Renal cortex interstitium (tissue), 11 donors: ENCODE measurements around the gene MGAT4A. TPM values are rescaled to one million over a fixed set of nuclear protein-coding genes. Genes with fewer than 3 reads are reported as not detected.
"Not testable (repeated sequence)": the region's sequence is repeated elsewhere in the genome, so short reads cannot be mapped to it uniquely, and the experiment has no call there.

Experiments
- DNase-seq, 11 donors: peaks; one replicate each; pipeline ENCODE4 v3.0.0-alpha.2; 2013; ENCODE audit warnings: low read depth in 9 of 11, low spot score in 4 of 11; ENCODE audit errors: extremely low read depth in 1 of 11
- polyA plus RNA-seq, 3 donors: library from polyadenylated mRNA; unstranded; fragments of 120-200 nt; gene quantifications; one replicate each; pipeline ENCODE4 v1.2.1, GENCODE V29; 2013; ENCODE audit not compliant: insufficient read length in 3 of 3

MGAT4A gene
- polyA plus RNA-seq, 3 donors = 24.7 to 42.4 (median 36.4) TPM

GRCh38 chr2:98604547-98604946 is 126.4 kb downstream of the MGAT4A start:
- no peak for DNase-seq

GRCh38 chr2:98601532-98602132 is 129.3 kb downstream of the MGAT4A start:
- DNase-seq = no peak

- DNase-seq = no peak
These were observed 132.0 kb downstream of the MGAT4A start for GRCh38 chr2:98598781-98599428.

DNA sequence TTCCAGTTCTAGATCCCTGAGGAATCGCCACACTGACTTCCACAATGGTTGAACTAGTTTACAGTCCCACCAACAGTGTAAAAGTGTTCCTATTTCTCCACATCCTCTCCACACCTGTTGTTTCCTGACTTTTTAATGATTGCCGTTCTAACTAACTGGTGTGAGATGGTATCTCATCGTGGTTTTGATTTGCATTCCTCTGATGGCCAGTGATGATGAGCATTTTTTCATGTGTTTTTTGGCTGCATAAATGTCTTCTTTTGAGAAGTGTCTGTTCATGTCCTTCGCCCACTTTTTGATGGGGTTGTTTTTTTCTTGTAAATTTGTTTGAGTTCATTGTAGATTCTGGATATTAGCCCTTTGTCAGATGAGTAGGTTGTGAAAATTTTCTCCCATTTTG is 136.3 kb downstream of the MGAT4A start:
- not testable (repeated sequence) for DNase-seq

GRCh38 chr2:98592565-98592964 is 138.4 kb downstream of the MGAT4A start:
- no peak for DNase-seq

- no peak for DNase-seq
These were observed 141.4 kb downstream of the MGAT4A start for GRCh38 chr2:98589489-98589888.

DNA sequence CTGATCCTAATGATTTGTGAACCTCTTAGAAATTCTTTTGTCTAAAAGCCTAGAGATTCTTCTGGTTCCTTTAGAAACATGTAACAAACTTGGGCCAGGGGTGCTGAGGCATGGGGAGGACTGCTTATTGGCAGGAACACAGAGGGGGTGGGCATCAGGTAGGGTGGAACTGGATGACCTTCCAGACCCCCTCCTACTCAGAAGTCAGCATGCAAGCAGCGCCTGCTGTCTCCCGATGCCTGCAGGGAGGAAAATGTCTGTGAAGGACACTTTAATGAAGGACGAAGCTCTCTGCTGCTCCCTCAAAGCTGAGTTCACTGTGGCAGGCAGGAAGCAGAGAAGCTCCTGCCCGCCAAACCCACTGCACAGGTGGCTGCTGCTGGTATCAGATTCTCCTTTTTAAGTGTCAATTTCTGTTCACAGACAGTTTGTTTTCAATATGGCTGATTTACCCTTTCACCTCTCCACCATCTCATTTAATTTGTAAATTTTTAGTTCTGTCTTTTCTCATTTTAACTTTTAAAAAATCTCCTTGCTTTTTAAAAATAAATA is 142.0 kb downstream of the MGAT4A start:
- no peak for DNase-seq

DNA sequence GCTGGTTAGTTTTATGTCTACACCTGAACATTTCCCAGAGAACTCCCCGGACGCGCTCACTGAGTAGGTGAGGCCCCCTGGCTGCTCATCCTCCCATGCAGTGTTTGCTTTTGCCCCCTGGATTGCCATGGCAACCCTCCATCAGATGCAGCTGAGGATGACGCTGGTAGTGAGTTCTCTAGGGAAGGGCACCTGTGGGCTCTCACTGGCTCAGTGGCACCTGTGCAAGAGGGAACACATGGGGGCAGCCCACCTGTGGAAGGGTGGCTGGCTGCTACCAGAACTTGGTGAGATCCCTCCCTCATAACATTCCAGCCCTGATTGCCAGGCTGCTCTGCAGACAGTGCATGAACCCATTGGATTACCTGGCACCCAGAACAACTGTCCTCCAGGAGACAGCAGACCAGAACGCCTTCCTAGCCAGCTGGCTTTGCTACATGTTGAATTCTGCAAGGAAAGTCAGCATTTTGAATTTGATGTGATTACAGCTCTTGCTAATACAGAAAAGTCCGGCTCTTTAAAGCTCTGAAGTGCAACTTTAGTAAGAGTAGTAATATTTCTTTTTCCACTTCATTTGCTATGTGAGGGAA is 144.3 kb downstream of the MGAT4A start:
- no peak for DNase-seq

DNA sequence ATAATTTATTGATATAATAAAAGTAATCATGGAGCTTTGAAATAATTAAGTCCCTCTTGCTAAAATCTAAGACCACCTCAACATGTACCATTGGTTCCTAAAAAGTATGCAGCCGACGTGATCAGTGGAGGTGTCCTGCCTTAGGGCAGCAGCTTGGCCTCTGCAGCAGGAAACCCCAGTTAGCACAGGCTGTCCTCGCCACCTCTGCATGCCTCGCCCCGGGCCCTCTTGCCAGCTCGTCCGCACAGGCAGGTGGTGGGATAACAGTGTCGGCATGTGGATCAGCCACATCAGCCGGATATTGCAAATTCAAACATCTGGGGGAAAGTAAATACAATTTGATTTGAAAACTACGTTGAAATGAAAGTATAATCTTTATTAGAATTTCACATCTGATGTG is 145.5 kb downstream of the MGAT4A start:
- no peak for DNase-seq

DNA sequence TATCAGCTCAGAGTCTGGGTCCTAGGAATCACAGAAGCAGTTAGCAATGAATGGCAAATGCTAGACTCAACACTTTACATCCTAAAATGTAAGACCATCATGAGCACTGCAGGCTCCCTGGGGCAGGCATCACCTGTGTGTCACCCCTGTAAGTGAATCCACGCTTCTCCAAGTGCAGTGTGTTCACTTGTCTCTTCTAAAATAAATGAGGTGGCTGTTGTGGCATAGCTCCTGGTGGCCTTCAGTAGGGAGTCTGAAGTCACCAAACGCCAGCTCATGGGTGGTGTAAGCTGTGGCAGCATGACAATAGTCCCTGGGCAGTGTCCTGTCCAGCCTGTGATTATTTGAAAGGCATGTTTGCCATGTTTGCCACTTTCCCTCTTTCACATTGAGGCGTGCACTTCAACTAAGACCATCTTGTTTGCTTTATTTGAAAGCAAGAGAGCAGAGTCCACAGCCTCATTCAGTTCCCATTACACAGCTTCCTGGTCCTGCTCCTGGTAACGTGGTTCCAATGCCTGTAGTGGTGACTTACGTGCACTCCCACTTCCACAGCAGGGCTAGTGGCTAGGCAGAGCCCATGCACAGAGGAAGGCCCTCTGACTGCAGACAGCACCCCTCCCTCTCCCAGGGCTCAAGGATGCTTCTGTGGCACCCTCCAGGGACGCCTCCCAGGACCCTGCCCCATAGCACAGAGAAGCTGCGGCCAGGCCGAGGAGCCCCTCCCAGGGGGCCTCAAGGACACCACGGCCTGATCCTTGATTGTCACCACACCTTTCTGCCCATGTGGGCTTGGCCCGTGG is 146.9 kb downstream of the MGAT4A start:
- no peak for DNase-seq

DNA sequence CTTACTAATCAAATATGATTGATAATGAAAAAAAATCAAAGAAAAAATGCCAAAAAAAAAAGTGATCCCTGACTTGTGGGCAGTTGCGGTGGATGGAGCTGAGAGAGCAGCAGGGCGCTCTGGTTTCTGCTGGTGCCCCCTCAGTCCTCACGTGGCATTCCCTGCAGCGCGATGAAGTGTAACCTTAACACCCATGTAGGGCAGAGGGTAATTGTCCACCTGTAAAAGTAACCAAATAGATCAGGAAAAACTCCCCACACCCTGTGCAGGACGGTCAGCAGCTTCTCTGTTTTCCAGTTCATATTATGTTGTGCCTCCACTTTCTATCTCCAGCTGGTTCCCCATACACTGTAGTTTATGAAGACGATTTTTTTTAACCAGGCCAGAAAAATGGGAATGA is 147.7 kb downstream of the MGAT4A start:
- no peak for DNase-seq

- no peak for DNase-seq
These were observed 148.4 kb downstream of the MGAT4A start for GRCh38 chr2:98582523-98582922.

DNA sequence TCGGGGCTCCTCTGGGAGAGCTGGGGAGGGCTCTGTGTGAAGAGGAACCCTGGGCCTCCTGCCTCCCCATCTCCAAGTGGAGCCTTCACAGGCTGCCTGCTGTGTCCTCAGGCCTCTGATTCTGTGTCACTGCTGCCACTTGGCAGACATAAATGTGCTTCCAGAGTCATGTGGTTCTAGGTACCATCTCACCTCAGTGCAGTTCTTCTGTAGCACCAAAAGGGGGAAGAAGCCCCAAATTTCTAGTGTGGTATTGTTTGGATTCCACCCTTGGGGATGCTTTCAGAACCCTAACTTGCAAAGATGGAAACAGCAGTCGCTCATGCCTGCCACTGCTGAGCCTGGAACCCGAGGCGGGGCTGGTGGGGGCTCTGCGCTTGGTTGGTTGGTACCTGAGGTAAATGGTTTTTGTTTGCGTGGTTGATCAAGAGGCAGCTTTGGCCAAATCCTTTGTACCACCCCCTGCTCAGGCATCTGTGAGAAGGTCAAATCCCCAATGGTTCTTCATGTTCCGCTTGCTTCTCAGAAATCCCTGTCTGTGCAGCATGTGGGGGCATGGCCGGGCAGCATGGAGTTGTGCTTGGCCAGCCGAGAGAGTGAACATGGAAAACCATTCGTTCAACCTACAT is 150.2 kb downstream of the MGAT4A start:
- DNase-seq = no peak

GRCh38 chr2:98579926-98580325 is 151.0 kb downstream of the MGAT4A start:
- no peak for DNase-seq

DNA sequence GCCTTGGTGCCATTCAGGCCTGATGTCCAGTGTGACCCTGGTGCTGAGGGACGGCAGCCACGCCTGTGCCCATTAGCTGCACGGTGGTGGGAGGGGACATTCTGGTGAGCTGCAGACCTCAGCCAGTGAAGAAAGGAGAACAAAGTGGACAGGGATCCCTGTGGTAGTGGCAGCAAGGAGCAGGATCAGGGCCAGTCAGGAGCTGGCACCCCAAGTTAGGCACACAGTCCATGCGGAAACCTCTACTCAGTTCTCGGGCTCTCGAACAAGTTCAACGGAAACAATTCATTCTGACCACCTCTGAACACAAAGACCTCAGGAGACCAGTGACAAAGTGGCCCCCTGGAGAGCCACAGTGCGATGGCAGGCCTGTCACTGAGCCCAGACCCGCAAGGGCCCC is 152.7 kb downstream of the MGAT4A start:
- DNase-seq = no peak

DNA sequence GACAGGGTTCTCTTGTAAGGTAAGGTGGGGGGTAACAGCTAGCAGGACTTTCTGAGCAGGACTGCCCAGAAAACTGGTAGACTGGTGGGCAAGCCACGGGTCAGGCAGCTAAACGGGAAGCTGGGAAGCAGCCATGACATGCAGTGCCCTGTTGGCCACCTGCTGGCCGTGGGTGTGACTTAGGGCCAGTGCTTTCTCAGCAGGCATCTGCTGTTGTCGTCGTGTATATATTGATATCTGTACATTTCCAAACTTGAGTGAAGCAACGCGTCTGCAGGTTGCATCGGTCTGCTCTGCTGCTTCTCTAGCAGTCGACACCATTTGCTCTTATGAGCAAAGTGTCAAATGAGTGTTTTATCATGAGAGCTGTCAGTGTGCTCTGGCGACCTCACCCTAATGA is 153.6 kb downstream of the MGAT4A start:
- DNase-seq = no peak

DNA sequence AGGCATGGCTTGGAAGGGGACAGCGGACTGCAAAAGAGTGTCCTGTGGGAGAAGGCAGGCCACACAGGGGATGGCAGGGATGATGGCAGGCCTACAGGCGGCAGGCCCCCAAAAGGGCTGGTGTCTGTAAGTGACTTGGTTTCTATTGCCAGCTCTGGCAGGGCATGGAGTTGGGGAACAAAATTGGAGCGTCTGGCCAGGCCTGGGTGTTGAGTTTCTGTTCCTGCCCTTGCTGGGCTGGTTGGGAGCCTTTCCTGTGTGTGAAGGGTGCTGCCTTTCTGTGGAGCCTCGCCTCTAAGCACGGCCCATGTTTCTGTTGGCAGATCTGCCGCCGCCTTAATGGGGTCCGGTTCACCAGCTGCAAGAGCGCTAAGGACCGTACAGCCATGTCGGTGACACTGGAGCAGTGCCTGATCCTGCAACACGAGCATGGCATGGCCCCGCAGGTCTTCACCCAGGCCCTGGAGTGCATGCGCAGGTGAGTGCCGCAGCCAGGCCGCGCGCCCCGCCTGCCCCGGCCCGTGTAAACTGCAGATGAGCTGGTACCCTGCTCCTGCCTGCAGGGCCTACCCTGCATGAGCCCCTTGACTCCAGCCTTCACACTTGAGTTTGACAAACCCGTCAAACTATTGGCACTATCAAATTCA is 154.1 kb downstream of the MGAT4A start:
- no peak for DNase-seq

GRCh38 chr2:98573426-98573825 is 157.5 kb downstream of the MGAT4A start:
- no peak for DNase-seq

- no peak for DNase-seq
These were observed 158.3 kb downstream of the MGAT4A start for GRCh38 chr2:98572676-98573075.
